Middle frontal gyrus (tissue), 1 donor: ENCODE results near the gene SLC39A13.

Source experiments
- DNase-seq: peaks from one replicate; pipeline ENCODE4 v3.0.0-alpha.2; 2015; ENCODE audit warnings: low spot score; ENCODE audit errors: extremely low spot score

SLC39A13 gene

DNA sequence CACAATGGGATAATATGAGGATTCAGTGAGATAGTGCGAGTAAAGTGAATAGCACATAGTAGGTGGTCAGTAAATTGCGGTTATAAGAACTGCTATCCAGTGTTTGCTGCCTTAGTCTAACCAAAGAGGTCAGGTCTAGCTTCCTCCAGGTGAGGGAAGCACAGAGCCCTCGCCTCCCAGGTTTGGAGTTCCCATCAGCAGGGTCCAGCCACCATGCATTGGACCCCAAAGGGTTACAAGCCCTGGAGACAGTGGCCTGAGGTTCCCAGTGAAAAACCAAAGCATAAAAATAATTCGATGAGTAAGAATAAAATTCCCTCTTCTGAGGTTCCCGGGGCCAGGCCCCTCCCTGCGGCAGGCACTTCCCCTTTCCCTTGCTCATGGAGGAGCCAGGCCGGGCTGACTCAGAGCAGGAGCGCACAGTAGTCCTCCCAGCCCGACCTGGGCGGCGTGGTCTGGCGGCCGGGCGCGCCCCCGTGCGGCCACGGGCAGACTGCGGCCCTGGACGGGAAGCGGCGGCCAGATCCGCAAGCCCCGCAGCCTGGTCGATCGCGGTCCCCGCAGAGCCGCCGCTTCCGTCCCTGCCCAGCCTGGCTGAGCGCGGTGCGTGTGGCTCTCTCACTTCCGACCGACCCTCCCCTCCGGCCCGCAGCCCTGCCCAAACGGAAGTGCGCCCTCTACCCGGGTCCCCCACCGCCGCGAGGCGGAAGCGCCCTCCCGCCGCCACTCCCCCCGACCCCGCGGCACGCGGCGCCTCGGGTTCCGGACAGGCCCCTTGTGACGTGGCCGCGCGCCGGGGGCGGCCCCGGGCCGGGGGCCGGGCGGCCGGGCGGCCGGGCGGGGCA is at the start of gene SLC39A13:
Gene SLC39A13, plus strand, starts transcription at position 845 of the 845 bp plus-strand sequence. CDS start 1,505 bp downstream, outside the sequence.
- peak; percentile 94 for DNase-seq

- DNase-seq: no peak
Observed at GRCh38 chr11:47358731-47359051, 49.7 kb upstream of the SLC39A13 start.

DNA sequence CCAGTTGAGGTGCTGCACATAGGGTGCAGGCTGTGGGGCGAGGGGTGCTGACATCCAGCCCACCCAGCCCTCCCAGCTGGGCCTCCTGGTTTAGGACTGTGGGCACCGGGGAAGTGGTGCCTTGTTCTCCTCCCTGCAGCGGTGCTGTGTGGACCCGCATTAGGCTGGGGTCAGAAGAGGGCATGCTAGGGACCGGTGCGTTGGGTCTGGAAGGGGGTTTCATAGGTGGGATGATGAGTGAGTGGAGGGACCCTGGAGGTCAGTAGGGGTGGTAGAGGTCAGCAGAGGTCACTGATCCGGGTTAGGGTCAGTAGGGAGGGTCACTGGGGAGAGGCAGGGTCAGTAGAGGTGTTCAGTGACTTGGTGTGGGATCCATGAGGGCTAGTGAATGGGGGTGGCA is 49.2 kb upstream of the SLC39A13 start:
- no peak for DNase-seq

DNA sequence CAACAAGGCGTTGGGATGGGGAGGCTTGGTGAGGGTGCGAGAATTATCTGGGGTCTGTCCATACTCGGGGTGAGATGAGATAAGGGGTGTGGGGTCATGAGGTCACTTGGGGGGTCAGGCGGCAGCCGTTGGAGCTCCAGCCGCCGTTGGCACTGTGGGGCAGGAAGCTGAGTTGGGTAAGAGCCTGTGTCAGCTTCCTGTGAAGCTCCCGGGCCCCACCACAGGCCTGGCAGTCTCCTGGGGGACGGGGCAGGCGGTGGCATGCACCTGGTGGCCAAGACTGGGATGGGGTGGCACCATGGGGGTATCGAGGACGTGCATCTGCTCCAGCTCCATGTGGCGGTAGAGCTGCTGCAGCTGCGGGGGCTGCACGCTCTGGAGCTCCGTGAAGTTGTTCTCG is 48.8 kb upstream of the SLC39A13 start:
- DNase-seq: no peak

- DNase-seq: no peak
Observed at GRCh38 chr11:47360341-47360740, 48.0 kb upstream of the SLC39A13 start.

GRCh38 chr11:47361419-47361818 is 47.0 kb upstream of the SLC39A13 start:
- no peak for DNase-seq

GRCh38 chr11:47366020-47366490 is 42.3 kb upstream of the SLC39A13 start:
- DNase-seq: no peak

GRCh38 chr11:47369676-47370075 is 38.7 kb upstream of the SLC39A13 start:
- DNase-seq: no peak

- DNase-seq: no peak
Observed at GRCh38 chr11:47372422-47372821, 36.0 kb upstream of the SLC39A13 start.

GRCh38 chr11:47373876-47374719 is 34.3 kb upstream of the SLC39A13 start:
- peak; percentile 37 for DNase-seq

GRCh38 chr11:47374720-47375019 is 33.7 kb upstream of the SLC39A13 start:
- no peak for DNase-seq

DNA sequence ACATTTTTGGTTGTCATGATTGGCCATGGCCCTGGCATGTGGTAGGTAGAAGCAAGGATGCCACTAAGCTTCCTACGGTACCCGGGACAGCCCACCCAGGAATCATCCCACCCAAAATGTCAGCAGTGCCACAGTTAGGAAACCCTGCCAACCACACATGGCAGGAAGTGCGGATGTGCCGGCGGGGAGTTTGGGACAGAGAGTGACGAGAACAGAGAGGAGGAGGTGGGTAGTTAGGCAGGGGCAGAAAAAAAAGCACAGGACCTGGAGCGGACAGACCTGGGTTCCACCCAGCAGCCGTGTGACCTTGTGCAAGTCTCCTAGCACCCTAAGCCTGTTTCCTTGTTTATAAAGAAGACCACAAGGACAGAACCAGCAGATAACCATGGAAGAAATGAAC is 33.4 kb upstream of the SLC39A13 start:
- DNase-seq: no peak

- no peak for DNase-seq
Observed at GRCh38 chr11:47375546-47376085, 32.8 kb upstream of the SLC39A13 start.

DNA sequence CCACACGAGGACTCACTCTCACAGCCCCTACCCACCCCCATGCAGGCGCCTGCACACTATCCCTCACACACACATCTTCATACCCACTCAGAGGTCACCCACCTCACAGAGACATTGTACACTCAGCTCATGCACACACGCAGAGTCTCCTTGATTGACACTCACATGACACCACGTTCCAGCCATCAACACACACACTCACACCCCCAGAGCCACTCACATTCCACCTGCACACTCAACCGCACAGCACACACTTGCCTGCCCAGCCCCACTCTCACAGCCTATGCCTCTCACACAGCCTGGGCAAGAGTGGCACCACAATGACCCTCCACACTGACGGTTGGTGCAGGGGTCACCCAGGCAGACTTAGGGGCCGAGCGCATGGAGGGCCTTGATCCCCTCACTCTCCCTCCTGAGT is 32.3 kb upstream of the SLC39A13 start:
- DNase-seq: no peak

GRCh38 chr11:47376525-47377371 is 31.6 kb upstream of the SLC39A13 start:
- DNase-seq: no peak

GRCh38 chr11:47377571-47378009 is 30.8 kb upstream of the SLC39A13 start:
- no peak for DNase-seq

- DNase-seq: no peak
Observed at GRCh38 chr11:47378010-47378835, 30.2 kb upstream of the SLC39A13 start, which contains the start of gene SPI1. Gene SPI1 (minus strand): TSS chr11:47378547. CDS start chr11:47378353, 194 bp downstream.

DNA sequence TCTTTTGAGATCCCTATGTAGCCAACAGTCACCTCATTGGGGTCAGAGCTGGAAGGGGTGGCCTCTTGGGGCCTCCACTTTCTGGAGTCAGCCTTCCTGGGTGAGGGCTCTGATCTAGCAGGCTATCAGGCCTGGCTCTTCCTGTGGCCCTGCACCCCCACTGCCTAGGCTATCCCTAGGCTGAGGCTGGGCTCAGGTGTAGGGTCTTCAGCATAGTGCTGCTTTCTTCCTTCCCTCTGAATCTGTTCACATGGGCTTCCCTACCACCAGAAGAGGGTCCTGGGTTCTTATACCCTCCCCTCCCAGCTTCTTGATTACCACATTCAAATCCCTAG is 29.6 kb upstream of the SLC39A13 start:
- no peak for DNase-seq

DNA sequence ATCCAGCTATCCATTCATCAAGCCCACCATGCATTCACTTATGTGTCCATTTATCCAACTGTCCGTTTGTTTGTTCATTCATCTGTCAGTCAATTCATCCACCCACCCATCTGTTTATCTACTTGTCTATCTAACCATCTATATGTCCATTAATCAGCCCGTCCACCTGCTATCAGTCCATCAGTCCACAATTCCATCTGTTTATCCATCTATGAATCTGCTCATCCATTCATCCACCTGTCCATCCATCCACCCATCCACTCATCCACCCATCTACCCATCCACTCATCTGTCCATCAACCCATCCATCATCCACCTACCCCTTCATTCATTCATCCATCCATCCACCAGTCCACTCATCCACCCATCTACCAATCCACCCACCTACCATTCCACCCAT is 29.1 kb upstream of the SLC39A13 start:
- no peak for DNase-seq

GRCh38 chr11:47380078-47380477 is 28.3 kb upstream of the SLC39A13 start:
- no peak for DNase-seq
